HEK293T (cell line): ENCODE measurements around the gene THRB.

ENCODE experiments used
- ARNT ChIP-seq: fragments of 450-650 bp; IDR thresholded peaks from 2 replicates; pipeline ENCODE4 v1.6.1; 2017; ENCODE audit warnings: mild to moderate bottlenecking
- BHLHE40 ChIP-seq: fragments of 450-650 bp; IDR thresholded peaks from 2 replicates; pipeline ENCODE4 v1.6.1; 2016; ENCODE audit warnings: mild to moderate bottlenecking, moderate library complexity, borderline replicate concordance
- ELF4 ChIP-seq: fragments of 450-650 bp; IDR thresholded peaks from 2 replicates; pipeline ENCODE4 v1.6.1; 2017; ENCODE audit warnings: antibody characterized with exemption
- FOXA1 ChIP-seq: fragments of 450-650 bp; IDR thresholded peaks from 2 replicates; pipeline ENCODE4 v1.6.1; 2016; ENCODE audit warnings: mild to moderate bottlenecking
- FOXK2 ChIP-seq: fragments of 450-650 bp; IDR thresholded peaks from 2 replicates; pipeline ENCODE4 v1.6.1; 2016; ENCODE audit warnings: mild to moderate bottlenecking
- FOXM1 ChIP-seq: fragments of 450-650 bp; IDR thresholded peaks from 2 replicates; pipeline ENCODE4 v1.6.1; 2017; ENCODE audit warnings: mild to moderate bottlenecking, borderline replicate concordance
- HDGF ChIP-seq: fragments of 450-650 bp; IDR thresholded peaks from 2 replicates; pipeline ENCODE4 v1.6.1; 2017; ENCODE audit warnings: antibody characterized with exemption, borderline replicate concordance
- PKNOX1 ChIP-seq: fragments of 450-650 bp; IDR thresholded peaks from 2 replicates; pipeline ENCODE4 v1.6.1; 2016
- SUZ12 ChIP-seq: fragments of 450-650 bp; IDR thresholded peaks from 2 replicates; pipeline ENCODE4 v1.6.1; 2016; ENCODE audit warnings: mild to moderate bottlenecking
- TARDBP ChIP-seq: fragments of 450-650 bp; IDR thresholded peaks from 2 replicates; pipeline ENCODE4 v1.6.1; 2016
- ZNF384 ChIP-seq: fragments of 450-650 bp; IDR thresholded peaks from 2 replicates; pipeline ENCODE4 v1.6.1; 2016

GRCh38 chr3:24259901-24260512, 234.6 kb downstream of the THRB start:
- TF ChIP-seq SUZ12, result no peak
- TF ChIP-seq PKNOX1, result no peak
- TF ChIP-seq HDGF, result no peak
- TF ChIP-seq ARNT, result no peak
- no peak for TF ChIP-seq FOXA1
- no peak for TF ChIP-seq BHLHE40
- no peak for TF ChIP-seq TARDBP
- TF ChIP-seq ZNF384, result no peak
- no peak for TF ChIP-seq ELF4
- no peak for TF ChIP-seq FOXM1
- no peak for TF ChIP-seq FOXK2
